Large intestine (tissue), 12 donors: ENCODE measurements around the gene SF3A2. TPM values are rescaled to one million over a fixed set of nuclear protein-coding genes. Genes with fewer than 3 reads are reported as not detected.

Source experiments
- DNase-seq, 2 donors: peaks; one replicate each; pipeline versions ENCODE4 v3.0.0 to v3.0.0-alpha.2; 2013
- H3K27ac ChIP-seq: one replicate; pipeline ENCODE4 v1.5.1; 2013; ENCODE audit warnings: low read length
- H3K27me3 ChIP-seq: 2 replicates; pipeline ENCODE4 v1.6.1; 2013; ENCODE audit warnings: low read length; ENCODE audit not compliant: control insufficient read depth, insufficient read depth
- H3K36me3 ChIP-seq: 2 replicates; pipeline ENCODE4 v1.6.1; 2013; ENCODE audit warnings: low read length; ENCODE audit not compliant: control insufficient read depth, insufficient read depth
- H3K4me1 ChIP-seq: one replicate; pipeline ENCODE4 v1.6.1; 2013; ENCODE audit warnings: low read length; ENCODE audit not compliant: control insufficient read depth, insufficient read depth
- H3K4me3 ChIP-seq: one replicate; pipeline ENCODE4 v1.5.1; 2013; ENCODE audit warnings: low read length
- H3K9me3 ChIP-seq: one replicate; pipeline ENCODE4 v1.6.1; 2013; ENCODE audit warnings: mild to moderate bottlenecking, low read depth, low read length, moderate library complexity; ENCODE audit not compliant: control insufficient read depth
- WGBS: methylation state at CpG from one replicate; pipeline ENCODE4 v1.1.5; 2013; ENCODE audit warnings: low lambda C conversion rate; ENCODE audit not compliant: insufficient coverage; 5-methylcytosine and 5-hydroxymethylcytosine counted together
- long read RNA-seq, 11 donors: transcript quantifications; one replicate each; lab custom pipeline, GENCODE V29; 2026
- polyA plus RNA-seq: library from polyadenylated mRNA; unstranded; fragments of 120-200 nt; gene quantifications from one replicate; pipeline ENCODE4 v1.2.1, GENCODE V29; 2013

Gene SF3A2, protein sequence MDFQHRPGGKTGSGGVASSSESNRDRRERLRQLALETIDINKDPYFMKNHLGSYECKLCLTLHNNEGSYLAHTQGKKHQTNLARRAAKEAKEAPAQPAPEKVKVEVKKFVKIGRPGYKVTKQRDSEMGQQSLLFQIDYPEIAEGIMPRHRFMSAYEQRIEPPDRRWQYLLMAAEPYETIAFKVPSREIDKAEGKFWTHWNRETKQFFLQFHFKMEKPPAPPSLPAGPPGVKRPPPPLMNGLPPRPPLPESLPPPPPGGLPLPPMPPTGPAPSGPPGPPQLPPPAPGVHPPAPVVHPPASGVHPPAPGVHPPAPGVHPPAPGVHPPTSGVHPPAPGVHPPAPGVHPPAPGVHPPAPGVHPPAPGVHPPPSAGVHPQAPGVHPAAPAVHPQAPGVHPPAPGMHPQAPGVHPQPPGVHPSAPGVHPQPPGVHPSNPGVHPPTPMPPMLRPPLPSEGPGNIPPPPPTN
- 75.2 TPM for polyA plus RNA-seq
- long read RNA-seq, donor 1, transcript SF3A2-201 (9 exons, 1,963 nt) = major isoform, 14 of 15 reads
- long read RNA-seq, donor 1, partial matches to known transcripts = 0 of 15 reads
- long read RNA-seq, donor 1, other reads (novel, unspliced or antisense) = 0 of 15 reads
- long read RNA-seq, donor 2, transcript SF3A2-201 (9 exons, 1,963 nt) = major isoform, 32 of 44 reads
- long read RNA-seq, donor 2, partial matches to known transcripts = 9 of 44 reads
- long read RNA-seq, donor 2, other reads (novel, unspliced or antisense) = 0 of 44 reads
- long read RNA-seq, donor 3 = 0 reads
- long read RNA-seq, donor 4, partial matches to known transcripts = 0 of 2 reads
- long read RNA-seq, donor 4, other reads (novel, unspliced or antisense) = 0 of 2 reads
- long read RNA-seq, donor 5, transcript SF3A2-201 (9 exons, 1,963 nt) = major isoform, 14 of 25 reads
- long read RNA-seq, donor 5, partial matches to known transcripts = 11 of 25 reads
- long read RNA-seq, donor 5, other reads (novel, unspliced or antisense) = 0 of 25 reads
- long read RNA-seq, donor 6, transcript SF3A2-201 (9 exons, 1,963 nt) = major isoform, 28 of 29 reads
- long read RNA-seq, donor 6, partial matches to known transcripts = 0 of 29 reads
- long read RNA-seq, donor 6, other reads (novel, unspliced or antisense) = 0 of 29 reads
- long read RNA-seq, donor 7, transcript SF3A2-201 (9 exons, 1,963 nt) = major isoform, 10 of 26 reads
- long read RNA-seq, donor 7, partial matches to known transcripts = 14 of 26 reads
- long read RNA-seq, donor 7, other reads (novel, unspliced or antisense) = 0 of 26 reads
- long read RNA-seq, donor 8, transcript SF3A2-201 (9 exons, 1,963 nt) = major isoform, 20 of 30 reads
- long read RNA-seq, donor 8, partial matches to known transcripts = 6 of 30 reads
- long read RNA-seq, donor 8, other reads (novel, unspliced or antisense) = 0 of 30 reads
- long read RNA-seq, donor 9, transcript SF3A2-201 (9 exons, 1,963 nt) = major isoform, 12 of 13 reads
- long read RNA-seq, donor 9, partial matches to known transcripts = 0 of 13 reads
- long read RNA-seq, donor 9, other reads (novel, unspliced or antisense) = 0 of 13 reads
- long read RNA-seq, donor 10, transcript SF3A2-201 (9 exons, 1,963 nt) = major isoform, 25 of 37 reads
- long read RNA-seq, donor 10, transcript SF3A2-207 (5 exons, 724 nt) = minor isoform, 5 of 37 reads
- long read RNA-seq, donor 10, partial matches to known transcripts = 6 of 37 reads
- long read RNA-seq, donor 10, other reads (novel, unspliced or antisense) = 0 of 37 reads
- long read RNA-seq, donor 11, transcript SF3A2-201 (9 exons, 1,963 nt) = major isoform, 16 of 18 reads
- long read RNA-seq, donor 11, partial matches to known transcripts = 0 of 18 reads
- long read RNA-seq, donor 11, other reads (novel, unspliced or antisense) = 0 of 18 reads

DNA sequence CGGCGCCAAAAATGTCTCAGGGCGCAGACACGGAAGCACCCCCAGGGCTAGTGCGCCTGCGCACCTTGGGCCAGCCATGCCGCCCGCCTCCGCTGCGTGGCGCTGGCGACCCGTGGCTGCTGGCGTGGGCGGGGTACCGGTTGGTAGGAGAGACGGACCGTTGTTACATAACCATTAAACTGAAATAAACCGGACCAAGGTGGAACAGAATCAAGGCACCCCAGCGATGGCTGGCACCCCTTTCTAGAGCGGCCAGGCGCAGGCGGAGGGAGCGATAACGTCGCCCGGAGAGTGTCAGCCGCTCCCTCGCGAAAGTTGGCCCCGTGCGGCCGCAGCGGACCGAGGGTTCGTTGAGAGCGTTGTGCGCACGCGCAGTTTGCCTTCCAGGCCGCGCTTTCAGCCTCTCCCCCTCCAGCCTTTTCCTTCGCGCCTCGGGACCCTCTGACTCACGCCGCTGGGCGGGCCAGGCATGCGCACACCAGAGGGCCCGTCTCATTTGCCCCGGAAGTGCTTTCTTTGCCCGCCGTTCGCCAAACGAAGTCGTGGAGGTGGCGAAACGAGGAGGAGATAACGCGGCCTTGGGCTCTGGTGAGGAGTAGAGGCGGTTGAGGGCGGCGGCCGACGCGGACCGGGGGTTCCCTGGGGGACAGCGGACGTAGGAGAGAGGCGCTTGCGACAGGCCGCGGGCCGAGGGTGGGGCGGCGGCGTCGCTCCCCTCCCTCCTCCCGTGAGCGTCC is at the start of gene SF3A2, which contains the start of gene PLEKHJ1:
Gene SF3A2, plus strand, starts transcription at position 511 of the 737 bp plus-strand sequence. CDS start 6,595 bp downstream, outside the sequence.
Gene PLEKHJ1, minus strand, starts transcription at position 16 of the 737 bp plus-strand sequence. CDS start 81 bp downstream, outside the sequence.
- peaks cover 2% of the 10 kb centered on the region for H3K9me3 ChIP-seq
- peaks cover 29% of the 10 kb centered on the region for H3K36me3 ChIP-seq
- peak within 1 kb of the TSS; percentile 65 for H3K4me3 ChIP-seq
- WGBS = no CpG with 5 or more reads among the region's 80 CpGs
- no peaks in the 10 kb centered on the region for H3K27me3 ChIP-seq
- peak; percentile 99 for DNase-seq
- H3K27ac ChIP-seq = peak within 1 kb of the TSS; percentile 100
- H3K4me1 ChIP-seq = peaks cover 56% of the 10 kb centered on the region

DNA sequence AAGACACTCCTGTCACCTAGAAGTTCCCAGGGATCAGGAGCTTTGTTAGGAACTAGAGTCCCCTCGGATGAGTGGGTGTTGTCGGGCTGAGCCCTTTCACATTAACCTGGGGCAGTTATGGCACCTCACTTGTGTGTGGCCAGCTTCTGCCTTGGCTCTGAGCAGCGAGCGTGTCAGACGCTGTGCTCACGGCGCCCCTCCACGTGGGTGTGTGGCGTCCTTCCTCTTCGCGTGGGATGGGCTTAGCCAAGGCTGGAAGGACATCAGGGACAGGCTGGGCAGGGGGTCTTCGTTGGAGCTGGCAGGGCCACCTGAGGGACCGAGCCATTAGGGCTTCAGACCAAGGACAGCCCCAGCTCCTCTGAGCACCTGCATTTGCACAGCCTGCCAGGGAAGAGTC is 49.5 kb upstream of the SF3A2 start:
- H3K27ac ChIP-seq = no peak overlapping the region
- H3K4me3 ChIP-seq = no peak overlapping the region
- H3K27me3 ChIP-seq = no peaks in the 10 kb centered on the region
- peaks cover 21% of the 10 kb centered on the region for H3K4me1 ChIP-seq
- H3K36me3 ChIP-seq = peaks cover 73% of the 10 kb centered on the region
- peaks cover 6% of the 10 kb centered on the region for H3K9me3 ChIP-seq
- no peak for DNase-seq
- no CpG with 5 or more reads among the region's 13 CpGs for WGBS

DNA sequence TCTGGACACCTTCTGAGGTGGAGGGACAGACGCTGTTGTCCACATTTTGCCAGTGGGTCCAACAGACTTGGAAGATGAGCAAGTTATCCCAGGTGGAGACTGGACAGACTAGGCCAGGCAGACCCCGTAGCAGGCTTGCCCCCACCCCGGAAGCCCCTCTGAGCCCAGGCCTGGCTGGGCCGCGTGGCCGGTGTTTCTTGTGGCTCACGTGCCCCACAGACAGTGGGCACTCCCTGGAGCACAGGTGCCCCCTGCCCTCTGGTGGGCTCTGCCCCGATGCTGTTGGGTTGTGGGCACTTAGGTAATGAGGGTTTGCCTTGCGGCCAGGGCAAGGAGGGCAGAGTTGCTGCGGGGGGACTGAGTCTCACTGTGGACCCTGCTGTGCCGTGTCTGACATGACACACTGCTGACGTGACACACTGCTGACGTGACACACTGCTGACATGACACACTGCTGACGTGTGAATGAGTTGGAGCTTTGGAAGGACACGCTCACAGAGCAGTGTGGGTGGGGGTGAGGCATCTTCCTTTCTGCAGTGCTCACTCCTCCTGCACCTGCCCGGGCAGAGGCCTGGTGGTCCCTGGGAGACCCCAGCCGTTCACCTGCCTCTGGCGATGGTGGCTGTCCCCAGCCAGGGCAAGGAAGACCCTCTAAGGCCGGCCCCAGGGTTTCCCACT is 47.8 kb upstream of the SF3A2 start:
- no peak for DNase-seq
- H3K4me3 ChIP-seq = no peak overlapping the region
- WGBS = no CpG with 5 or more reads among the region's 19 CpGs
- no peak overlapping the region for H3K27ac ChIP-seq
- H3K4me1 ChIP-seq = peaks cover 25% of the 10 kb centered on the region
- peaks cover 73% of the 10 kb centered on the region for H3K36me3 ChIP-seq
- peaks cover 6% of the 10 kb centered on the region for H3K9me3 ChIP-seq
- H3K27me3 ChIP-seq = no peaks in the 10 kb centered on the region

DNA sequence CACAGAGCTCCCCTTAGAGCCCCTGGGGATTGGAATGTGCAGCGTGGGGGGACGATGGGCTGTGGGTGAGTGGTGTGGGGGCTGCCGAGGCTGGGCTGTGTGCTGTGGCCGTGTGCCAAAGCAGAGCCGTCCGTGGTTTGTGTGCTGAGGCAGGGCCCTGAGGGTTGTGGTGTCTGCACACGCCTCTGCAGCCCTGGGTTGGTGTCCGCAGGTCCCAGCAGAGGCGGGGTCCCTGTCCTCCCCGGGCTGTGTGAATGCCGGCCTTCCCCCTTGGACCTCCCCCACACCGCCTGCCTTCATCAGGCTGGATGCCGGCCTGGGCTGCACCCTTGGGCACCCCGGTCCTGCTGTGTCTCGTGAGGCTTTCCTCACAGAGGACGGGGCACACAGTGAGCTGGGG is 46.7 kb upstream of the SF3A2 start:
- DNase-seq = no peak
- no CpG with 5 or more reads among the region's 16 CpGs for WGBS
- Histone ChIP-seq H3K27ac (no peak overlapping the region), H3K27me3 (no peaks in the 10 kb centered on the region), H3K9me3 (peaks cover 6% of the 10 kb centered on the region), H3K4me3 (no peak overlapping the region), H3K4me1 (peaks cover 25% of the 10 kb centered on the region), H3K36me3 (peaks cover 77% of the 10 kb centered on the region)

DNA sequence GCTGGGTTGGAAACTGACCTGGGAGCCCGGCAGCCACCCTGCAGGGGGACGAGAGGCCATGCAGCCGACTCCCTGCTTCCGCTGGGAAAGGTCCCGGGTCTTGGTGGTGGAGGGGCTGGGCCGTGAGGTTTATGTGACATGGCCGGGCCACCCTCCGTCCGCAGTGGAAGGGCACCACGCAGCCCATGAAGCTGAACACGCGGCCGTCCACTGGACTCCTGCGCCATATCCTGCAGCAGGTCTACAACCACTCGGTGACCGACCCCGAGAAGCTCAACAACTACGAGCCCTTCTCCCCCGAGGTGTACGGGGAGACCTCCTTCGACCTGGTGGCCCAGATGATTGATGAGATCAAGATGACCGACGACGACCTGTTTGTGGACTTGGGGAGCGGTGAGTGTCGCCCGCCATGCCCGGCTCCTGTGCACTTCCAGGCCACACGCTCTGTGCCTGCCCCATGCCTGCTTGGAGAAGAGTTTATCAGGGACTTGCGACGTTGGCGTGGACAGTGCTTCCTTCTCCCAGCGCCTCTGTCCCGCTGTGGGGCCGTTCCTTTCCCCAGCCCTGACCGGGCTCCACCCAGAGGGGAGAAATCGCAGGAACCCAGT is 45.7 kb upstream of the SF3A2 start:
- Histone ChIP-seq H3K27me3 (no peaks in the 10 kb centered on the region), H3K27ac (peak overlapping the region; percentile 89), H3K4me1 (peaks cover 25% of the 10 kb centered on the region), H3K9me3 (peaks cover 6% of the 10 kb centered on the region), H3K4me3 (peak overlapping the region; percentile 11), H3K36me3 (peaks cover 80% of the 10 kb centered on the region)
- WGBS = no CpG with 5 or more reads among the region's 37 CpGs
- no peak for DNase-seq

DNA sequence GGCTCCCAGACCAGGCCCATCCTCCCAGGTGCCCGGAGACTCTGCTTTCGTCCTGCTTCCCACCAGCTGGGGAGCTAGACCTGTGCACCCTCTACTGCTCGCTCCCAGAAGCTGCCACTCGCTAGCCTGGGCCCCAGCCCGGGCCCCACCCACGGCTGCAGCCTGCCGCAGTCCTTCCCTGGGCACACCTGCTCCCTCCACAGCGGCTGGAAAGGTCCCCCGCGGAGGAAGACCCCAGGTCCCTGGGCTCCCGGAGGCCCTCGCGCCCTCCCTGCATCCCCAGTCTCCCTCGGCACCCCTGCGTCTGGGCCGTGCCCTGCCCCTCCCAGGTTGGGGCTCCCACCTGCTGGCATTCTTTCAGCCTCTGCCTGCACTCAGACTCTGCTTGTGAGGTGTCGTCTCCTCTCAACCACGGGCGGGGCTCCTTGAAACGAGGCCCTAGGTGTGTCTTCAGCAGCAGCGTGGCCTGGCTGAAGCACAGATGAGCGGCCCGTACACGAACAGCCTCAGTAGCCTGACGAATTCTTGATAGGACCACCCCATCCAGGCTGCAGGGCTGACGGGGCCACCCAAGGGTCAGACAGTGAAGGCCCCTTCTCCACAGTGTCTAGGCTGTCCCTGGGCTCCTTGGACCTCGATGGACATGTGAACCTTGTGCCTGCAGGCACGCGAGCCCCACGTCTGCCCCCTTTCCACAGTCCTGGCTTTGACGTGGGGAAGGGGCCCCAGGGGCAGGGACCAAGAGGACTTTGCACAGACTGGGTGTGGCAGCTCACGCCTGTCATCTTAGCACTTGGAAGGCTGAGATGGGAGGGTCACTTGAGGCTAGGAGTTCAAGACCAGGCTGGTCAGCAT is 44.9 kb upstream of the SF3A2 start:
- H3K4me3 ChIP-seq = peak overlapping the region; percentile 11
- peaks cover 25% of the 10 kb centered on the region for H3K4me1 ChIP-seq
- no CpG with 5 or more reads among the region's 32 CpGs for WGBS
- H3K36me3 ChIP-seq = peaks cover 79% of the 10 kb centered on the region
- peaks cover 6% of the 10 kb centered on the region for H3K9me3 ChIP-seq
- peak; percentile 87 to 91 for DNase-seq
- peak overlapping the region; percentile 89 for H3K27ac ChIP-seq
- H3K27me3 ChIP-seq = no peaks in the 10 kb centered on the region

DNA sequence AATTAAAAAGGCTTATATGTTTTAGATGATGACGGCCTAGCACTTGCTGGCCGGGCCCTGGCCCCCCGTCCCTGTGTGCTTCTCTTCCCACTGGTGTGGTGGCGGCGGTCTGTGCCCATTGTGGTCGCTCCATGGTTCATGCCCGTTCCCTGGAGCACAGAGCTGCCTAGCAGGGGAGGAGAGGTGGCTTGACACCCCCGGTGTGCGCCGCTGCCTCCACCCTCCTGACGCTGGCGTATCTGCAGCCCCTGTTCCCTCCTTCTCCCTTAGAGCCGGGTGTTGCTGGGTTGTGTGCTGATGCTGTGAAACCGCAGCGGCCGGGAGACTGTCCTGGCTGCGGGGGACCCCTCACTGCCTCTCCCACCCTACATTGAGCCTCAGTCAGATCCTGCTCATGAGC is 43.8 kb upstream of the SF3A2 start:
- peaks cover 76% of the 10 kb centered on the region for H3K36me3 ChIP-seq
- peaks cover 6% of the 10 kb centered on the region for H3K9me3 ChIP-seq

DNA sequence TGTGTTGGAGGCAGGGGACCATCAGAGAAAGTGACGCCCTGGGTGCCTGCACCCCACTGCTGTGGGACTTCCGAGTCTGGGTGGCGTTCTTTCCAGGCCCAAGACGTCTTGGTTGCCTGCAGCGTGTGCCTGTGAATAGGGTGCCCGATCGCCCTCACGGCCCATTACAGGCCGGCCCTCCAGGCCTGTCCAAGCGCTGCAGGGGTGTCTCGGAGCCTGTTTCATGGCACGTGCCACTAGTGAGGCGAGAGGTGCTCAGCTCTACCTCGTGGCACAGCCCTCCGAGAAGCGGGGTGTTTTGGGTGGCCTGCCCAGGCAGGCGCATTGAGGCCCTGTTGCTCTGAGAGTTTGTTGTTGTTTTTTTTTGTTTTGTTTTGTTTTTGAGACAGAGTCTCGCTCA is 42.8 kb upstream of the SF3A2 start:
- Histone ChIP-seq H3K36me3 (peaks cover 73% of the 10 kb centered on the region), H3K27me3 (no peaks in the 10 kb centered on the region), H3K4me3 (no peak overlapping the region), H3K9me3 (peaks cover 4% of the 10 kb centered on the region), H3K27ac (no peak overlapping the region), H3K4me1 (peaks cover 25% of the 10 kb centered on the region)
- no peak for DNase-seq
- WGBS = 100% methylated on average over 1 of the region's 18 CpGs

More for the DNA sequence above, 43.8 kb upstream of the SF3A2 start:
- peaks cover 25% of the 10 kb centered on the region for H3K4me1 ChIP-seq
- no peaks in the 10 kb centered on the region for H3K27me3 ChIP-seq
- no peak for DNase-seq
- WGBS = no CpG with 5 or more reads among the region's 17 CpGs
- no peak overlapping the region for H3K27ac ChIP-seq
- H3K4me3 ChIP-seq = no peak overlapping the region
